Tibial artery (tissue), 4 donors: ENCODE measurements around the gene THPO.

ENCODE experiments used
- DNase-seq, 2 donors: peaks; one replicate each; pipeline ENCODE4 v3.0.0-alpha.2; 2019
- H3K27ac ChIP-seq, 2 donors: fragments of 200-600 bp; sonication (generic) in 1 of 2; 1 replicate in 1 of 2; 2 replicates in 1 of 2; pipeline ENCODE4 v1.5.1; 2018 to 2019; ENCODE audit warnings: mild to moderate bottlenecking in 1 of 2
- H3K27me3 ChIP-seq, 2 donors: fragments of 200-600 bp; sonication (generic) in 1 of 2; one replicate each; pipeline versions ENCODE4 v1.5.1 to v1.6.0; 2016 to 2019
- H3K36me3 ChIP-seq, 3 donors: fragments of 200-600 bp; sonication (generic) in 2 of 3; one replicate each; pipeline ENCODE4 v1.5.1; 2016 to 2019; ENCODE audit warnings: mild to moderate bottlenecking in 2 of 3
- H3K4me1 ChIP-seq, 4 donors: fragments of 200-600 bp; sonication (generic) in 2 of 4; 1 replicate in 3 of 4; 2 replicates in 1 of 4; pipeline ENCODE4 v1.5.1; 2016 to 2019
- H3K4me3 ChIP-seq, 2 donors: fragments of 200-600 bp; sonication (generic) in 1 of 2; 1 replicate in 1 of 2; 2 replicates in 1 of 2; pipeline ENCODE4 v1.5.1; 2018 to 2019; ENCODE audit warnings: mild to moderate bottlenecking in 2 of 2
- H3K9me3 ChIP-seq, 3 donors: fragments of 200-600 bp; sonication (generic) in 1 of 3; one replicate each; pipeline ENCODE4 v1.5.1; 2016 to 2019
- intact Hi-C: fragments of 100-400 bp; cut with DNase I; formaldehyde crosslinking; loops from one replicate; pipeline ENCODE4 v1.15.0; 2023; ENCODE audit warnings: low total_unique reads
- TF ChIP-seq, protein P1 (sequence below), 2 experiments: fragments of 200-600 bp in 1 of 2; fragments of 450-650 bp in 1 of 2; IDR thresholded peaks; one replicate each; pipeline ENCODE4 v1.5.1; 2017 to 2019; ENCODE audit warnings: antibody characterized with exemption in 2 of 2, mild to moderate bottlenecking in 1 of 2, moderate library complexity in 1 of 2

Gene THPO

DNA sequence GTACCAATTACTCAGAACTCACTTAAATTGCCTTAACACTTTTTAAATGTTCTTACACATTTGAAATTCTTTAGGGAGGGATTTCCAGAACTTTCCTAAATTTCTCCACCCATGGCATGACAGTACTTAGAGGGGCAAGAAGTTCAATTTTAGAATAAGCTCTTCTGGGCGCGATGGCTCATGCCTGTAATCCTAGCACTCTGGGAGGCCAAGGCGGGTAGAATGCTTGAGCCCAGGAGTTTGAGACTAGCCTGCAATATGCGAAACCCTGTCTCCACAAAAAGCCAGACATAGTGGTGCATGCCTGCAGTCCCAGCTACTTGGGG is 30.0 kb downstream of the THPO start:
- no peaks in the 10 kb centered on the region for H3K27me3 ChIP-seq
- no peak overlapping the region for H3K27ac ChIP-seq
- H3K4me3 ChIP-seq, result no peak overlapping the region
- no peaks in the 10 kb centered on the region for H3K9me3 ChIP-seq
- no peak for DNase-seq
- H3K4me1 ChIP-seq, result peaks cover 0 to 11% (median 0%) of the 10 kb centered on the region in 4 donors
- TF ChIP-seq, protein P1, sequence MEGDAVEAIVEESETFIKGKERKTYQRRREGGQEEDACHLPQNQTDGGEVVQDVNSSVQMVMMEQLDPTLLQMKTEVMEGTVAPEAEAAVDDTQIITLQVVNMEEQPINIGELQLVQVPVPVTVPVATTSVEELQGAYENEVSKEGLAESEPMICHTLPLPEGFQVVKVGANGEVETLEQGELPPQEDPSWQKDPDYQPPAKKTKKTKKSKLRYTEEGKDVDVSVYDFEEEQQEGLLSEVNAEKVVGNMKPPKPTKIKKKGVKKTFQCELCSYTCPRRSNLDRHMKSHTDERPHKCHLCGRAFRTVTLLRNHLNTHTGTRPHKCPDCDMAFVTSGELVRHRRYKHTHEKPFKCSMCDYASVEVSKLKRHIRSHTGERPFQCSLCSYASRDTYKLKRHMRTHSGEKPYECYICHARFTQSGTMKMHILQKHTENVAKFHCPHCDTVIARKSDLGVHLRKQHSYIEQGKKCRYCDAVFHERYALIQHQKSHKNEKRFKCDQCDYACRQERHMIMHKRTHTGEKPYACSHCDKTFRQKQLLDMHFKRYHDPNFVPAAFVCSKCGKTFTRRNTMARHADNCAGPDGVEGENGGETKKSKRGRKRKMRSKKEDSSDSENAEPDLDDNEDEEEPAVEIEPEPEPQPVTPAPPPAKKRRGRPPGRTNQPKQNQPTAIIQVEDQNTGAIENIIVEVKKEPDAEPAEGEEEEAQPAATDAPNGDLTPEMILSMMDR (IDR thresholded peaks at IDR 0.05), result no peak
- intact Hi-C loops, result no loop called here
- peaks cover 20 to 44% (median 22%) of the 10 kb centered on the region in 3 donors for H3K36me3 ChIP-seq

DNA sequence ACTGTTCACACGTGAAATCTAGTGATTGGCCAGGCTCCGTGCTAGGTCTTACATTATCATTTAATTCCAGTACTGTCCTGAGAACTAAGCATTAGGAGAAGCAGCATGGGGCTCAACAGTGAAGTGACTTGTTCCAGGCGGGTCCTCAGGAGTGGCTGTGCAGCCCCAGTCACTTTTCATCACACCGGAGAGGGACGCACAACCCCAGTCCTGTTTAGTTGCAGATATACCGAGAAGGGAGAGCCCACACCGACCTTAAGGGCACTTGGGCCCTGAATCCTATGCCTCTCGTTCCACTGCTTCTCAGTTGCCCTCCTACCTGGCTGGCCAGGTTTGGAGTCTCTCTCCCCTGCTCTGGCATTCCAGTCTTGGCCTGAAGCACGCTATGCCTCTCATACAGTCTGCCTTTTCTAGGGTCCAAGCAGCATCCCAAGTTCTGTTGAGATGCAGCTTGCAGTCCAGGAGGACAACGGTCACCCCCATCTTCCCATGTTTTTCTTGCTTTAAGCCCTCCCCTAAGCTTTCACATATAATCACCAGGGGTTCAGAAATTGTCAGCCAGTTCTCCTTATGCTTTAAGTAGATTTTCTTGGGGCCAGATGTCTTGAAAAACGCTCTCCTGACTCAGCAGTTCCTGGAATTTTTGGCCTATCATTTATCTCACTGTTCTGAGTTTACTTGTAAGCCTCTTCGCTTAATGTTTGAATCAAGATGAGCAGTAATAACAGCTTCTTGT is 30.5 kb downstream of the THPO start:
- TF ChIP-seq, protein P1 (IDR thresholded peaks at IDR 0.05), result no peak
- DNase-seq, result no peak
- no peak overlapping the region for H3K4me3 ChIP-seq
- peaks cover 0 to 11% (median 0%) of the 10 kb centered on the region in 4 donors for H3K4me1 ChIP-seq
- no peak overlapping the region for H3K27ac ChIP-seq
- H3K27me3 ChIP-seq, result no peaks in the 10 kb centered on the region
- intact Hi-C loops, result no loop called here
- H3K36me3 ChIP-seq, result peaks cover 25 to 44% (median 27%) of the 10 kb centered on the region in 3 donors
- H3K9me3 ChIP-seq, result no peaks in the 10 kb centered on the region

DNA sequence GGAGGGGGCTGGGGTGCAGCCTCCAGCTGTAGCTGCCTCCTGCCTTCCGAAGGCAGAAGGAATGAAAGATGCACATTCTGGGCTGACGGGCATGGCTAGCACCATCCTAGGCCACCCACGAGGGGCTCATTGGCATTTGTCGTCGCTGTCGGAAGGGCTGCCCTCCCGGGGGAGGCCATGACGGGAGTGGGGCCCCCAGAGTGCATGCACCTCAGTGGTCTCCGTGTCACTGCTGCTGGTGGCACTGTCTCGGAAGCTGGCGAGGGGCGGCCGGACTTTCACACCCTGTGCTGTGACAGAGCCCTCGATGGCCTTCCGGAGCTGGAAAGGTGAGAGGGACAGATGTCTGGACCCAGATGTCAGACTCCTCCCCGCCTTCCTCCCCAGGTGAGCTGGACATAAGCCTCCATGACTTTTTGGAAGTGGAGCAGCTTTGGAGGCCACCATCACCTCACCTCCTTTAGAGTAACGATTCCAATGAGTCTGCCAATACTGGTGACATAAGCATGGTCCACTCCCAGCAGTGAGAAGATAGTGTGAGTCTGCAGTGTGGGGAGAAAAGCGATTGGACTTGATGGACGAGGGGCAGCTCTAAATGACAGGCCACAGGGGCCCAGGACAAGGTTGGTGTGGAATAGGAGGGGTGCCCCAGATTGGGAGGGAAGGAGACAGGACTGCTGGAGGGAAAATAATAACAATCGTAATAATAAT is 31.4 kb downstream of the THPO start:
- H3K4me3 ChIP-seq, result no peak overlapping the region
- peaks cover 34 to 46% (median 35%) of the 10 kb centered on the region in 3 donors for H3K36me3 ChIP-seq
- H3K4me1 ChIP-seq, result peaks cover 0 to 11% (median 0%) of the 10 kb centered on the region in 4 donors
- DNase-seq, result no peak
- H3K27me3 ChIP-seq, result no peaks in the 10 kb centered on the region
- H3K9me3 ChIP-seq, result no peaks in the 10 kb centered on the region
- no peak overlapping the region for H3K27ac ChIP-seq
- TF ChIP-seq, protein P1 (IDR thresholded peaks at IDR 0.05), result no peak
- intact Hi-C loops, result no loop called here

DNA sequence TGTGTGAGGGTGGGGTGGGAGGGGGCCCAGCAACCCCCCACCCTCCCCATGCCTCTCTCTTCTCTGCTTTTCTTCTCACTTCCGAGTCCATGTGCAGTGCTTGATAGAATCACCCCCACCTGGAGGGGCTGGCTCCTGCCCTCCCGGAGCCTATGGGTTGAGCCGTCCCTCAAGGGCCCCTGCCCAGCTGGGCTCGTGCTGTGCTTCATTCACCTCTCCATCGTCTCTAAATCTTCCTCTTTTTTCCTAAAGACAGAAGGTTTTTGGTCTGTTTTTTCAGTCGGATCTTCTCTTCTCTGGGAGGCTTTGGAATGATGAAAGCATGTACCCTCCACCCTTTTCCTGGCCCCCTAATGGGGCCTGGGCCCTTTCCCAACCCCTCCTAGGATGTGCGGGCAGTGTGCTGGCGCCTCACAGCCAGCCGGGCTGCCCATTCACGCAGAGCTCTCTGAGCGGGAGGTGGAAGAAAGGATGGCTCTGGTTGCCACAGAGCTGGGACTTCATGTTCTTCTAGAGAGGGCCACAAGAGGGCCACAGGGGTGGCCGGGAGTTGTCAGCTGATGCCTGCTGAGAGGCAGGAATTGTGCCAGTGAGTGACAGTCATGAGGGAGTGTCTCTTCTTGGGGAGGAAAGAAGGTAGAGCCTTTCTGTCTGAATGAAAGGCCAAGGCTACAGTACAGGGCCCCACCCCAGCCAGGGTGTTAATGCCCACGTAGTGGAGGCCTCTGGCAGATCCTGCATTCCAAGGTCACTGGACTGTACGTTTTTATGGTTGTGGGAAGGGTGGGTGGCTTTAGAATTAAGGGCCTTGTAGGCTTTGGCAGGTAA is 32.5 kb downstream of the THPO start:
- no peaks in the 10 kb centered on the region for H3K9me3 ChIP-seq
- H3K4me1 ChIP-seq, result peaks cover 0 to 11% (median 0%) of the 10 kb centered on the region in 4 donors
- H3K27me3 ChIP-seq, result no peaks in the 10 kb centered on the region
- intact Hi-C loops, result no loop called here
- peak; percentile 73 to 82 for DNase-seq
- peaks cover 39 to 49% (median 39%) of the 10 kb centered on the region in 3 donors for H3K36me3 ChIP-seq
- TF ChIP-seq, protein P1 (IDR thresholded peaks at IDR 0.05), result peak; percentile 39 to 48
- H3K4me3 ChIP-seq, result no peak overlapping the region
- peak overlapping the region; percentile 16 to 21 for H3K27ac ChIP-seq

DNA sequence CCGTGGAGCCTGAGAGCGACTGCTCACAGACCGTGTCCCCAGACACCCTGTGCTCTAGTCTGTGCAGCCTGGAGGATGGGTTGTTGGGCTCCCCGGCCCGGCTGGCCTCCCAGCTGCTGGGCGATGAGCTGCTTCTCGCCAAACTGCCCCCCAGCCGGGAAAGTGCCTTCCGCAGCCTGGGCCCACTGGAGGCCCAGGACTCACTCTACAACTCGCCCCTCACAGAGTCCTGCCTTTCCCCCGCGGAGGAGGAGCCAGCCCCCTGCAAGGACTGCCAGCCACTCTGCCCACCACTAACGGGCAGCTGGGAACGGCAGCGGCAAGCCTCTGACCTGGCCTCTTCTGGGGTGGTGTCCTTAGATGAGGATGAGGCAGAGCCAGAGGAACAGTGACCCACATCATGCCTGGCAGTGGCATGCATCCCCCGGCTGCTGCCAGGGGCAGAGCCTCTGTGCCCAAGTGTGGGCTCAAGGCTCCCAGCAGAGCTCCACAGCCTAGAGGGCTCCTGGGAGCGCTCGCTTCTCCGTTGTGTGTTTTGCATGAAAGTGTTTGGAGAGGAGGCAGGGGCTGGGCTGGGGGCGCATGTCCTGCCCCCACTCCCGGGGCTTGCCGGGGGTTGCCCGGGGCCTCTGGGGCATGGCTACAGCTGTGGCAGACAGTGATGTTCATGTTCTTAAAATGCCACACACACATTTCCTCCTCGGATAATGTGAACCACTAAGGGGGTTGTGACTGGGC is 33.3 kb downstream of the THPO start:
- DNase-seq, result no peak
- Histone ChIP-seq H3K4me3 (no peak overlapping the region), H3K9me3 (no peaks in the 10 kb centered on the region), H3K4me1 (peaks cover 0 to 14% (median 1%) of the 10 kb centered on the region in 4 donors), H3K27me3 (no peaks in the 10 kb centered on the region), H3K36me3 (peaks cover 39 to 49% (median 39%) of the 10 kb centered on the region in 3 donors), H3K27ac (no peak overlapping the region)
- TF ChIP-seq, protein P1 (IDR thresholded peaks at IDR 0.05), result no peak
- intact Hi-C loops, result no loop called here
